Endothelial cell of umbilical vein (primary cell): ENCODE data around the gene SLC22A4. TPM values are rescaled to one million over a fixed set of nuclear protein-coding genes. Genes with fewer than 3 reads are reported as not detected.

ENCODE experiments used
- BruUV-seq: library from RNA; stranded (reverse); fragments of 400-500 nt; replicated peaks from 2 replicates; lab custom pipeline; 2021; lab: Mats Ljungman, UMichigan
- CTCF ChIA-PET: fragments of 300-600, 350-600 bp; sonication (Branson Sonifier 250); formaldehyde crosslinking; loops from one replicate; lab custom pipeline; 2021; ENCODE audit warnings: antibody characterized with exemption, inconsistent platforms; lab: Charles Lee
- POLR2A ChIA-PET: fragments of 300-600, 350-600 bp; sonication (Branson Sonifier 250); formaldehyde crosslinking; loops from one replicate; lab custom pipeline; 2021; ENCODE audit warnings: antibody characterized with exemption, inconsistent platforms; lab: Charles Lee
- DNase-seq: peaks from one replicate; pipeline ENCODE4 v3.0.0-alpha.2; 2011; ENCODE audit warnings: low read depth, low spot score
- FAIRE-seq: peaks from 2 replicates; lab custom pipeline; 2011; peaks lifted over from hg19 to GRCh38; lab: Jason Lieb, UNC
- H2AFZ ChIP-seq: 2 replicates; pipeline ENCODE4 v1.6.0; 2012; ENCODE audit warnings: low read depth, low read length, control low read depth, inconsistent platforms
- H3K27ac ChIP-seq: 2 replicates; pipeline ENCODE4 v1.5.1; 2011; ENCODE audit warnings: low read depth, mild to moderate bottlenecking, control low read depth, low read length, moderate library complexity; ENCODE audit not compliant: insufficient read depth
- H3K27me3 ChIP-seq, 2 experiments: 2 replicates each; pipeline versions ENCODE4 v1.6.0 to v1.6.1; 2011; ENCODE audit warnings: low read length in 2 of 2, mixed read lengths in 1 of 2; ENCODE audit not compliant: control insufficient read depth in 2 of 2, insufficient read depth in 2 of 2
- H3K36me3 ChIP-seq, 2 experiments: 2 replicates in 1 of 2; 3 replicates in 1 of 2; pipeline ENCODE4 v1.5.1; 2011; ENCODE audit warnings: low read length in 2 of 2, mild to moderate bottlenecking in 1 of 2, moderate library complexity in 1 of 2; ENCODE audit not compliant: control insufficient read depth in 2 of 2, insufficient read depth in 2 of 2; ENCODE audit errors: extremely low read depth in 1 of 2
- H3K4me1 ChIP-seq: 3 replicates; pipeline ENCODE4 v1.5.1; 2011; ENCODE audit warnings: mild to moderate bottlenecking, low read length; ENCODE audit not compliant: control insufficient read depth, insufficient read depth; ENCODE audit errors: extremely low read depth
- H3K4me2 ChIP-seq: 2 replicates; pipeline ENCODE4 v1.6.1; 2011; ENCODE audit warnings: low read length, control low read depth, mixed read lengths; ENCODE audit not compliant: insufficient read depth
- H3K4me3 ChIP-seq, 3 experiments: fragments of 200-600 bp in 1 of 3; sonication (generic), shearing (Covaris generic) in 1 of 3; replicated peaks in 1 of 3; 2 replicates each; pipeline ENCODE4 v1.5.1; 2011 to 2016; ENCODE audit warnings: control low read depth in 3 of 3, low read length in 3 of 3, mild to moderate bottlenecking in 2 of 3, inconsistent platforms in 1 of 3, low read depth in 1 of 3, moderate library complexity in 1 of 3; ENCODE audit not compliant: insufficient read depth in 1 of 3
- H3K79me2 ChIP-seq: 2 replicates; pipeline ENCODE4 v1.6.0; 2012; ENCODE audit warnings: low read length, inconsistent platforms; ENCODE audit not compliant: control insufficient read depth, insufficient read depth
- H3K9ac ChIP-seq: replicated peaks from 2 replicates; pipeline ENCODE3; 2011; ENCODE audit warnings: low read length, control low read depth; ENCODE audit not compliant: insufficient read depth; ENCODE audit errors: extremely low read depth
- H3K9me1 ChIP-seq: replicated peaks from 3 replicates; pipeline ENCODE4 v1.6.0; 2011; ENCODE audit warnings: mild to moderate bottlenecking, low read length; ENCODE audit not compliant: control insufficient read depth, insufficient read depth; ENCODE audit errors: extremely low read depth
- H3K9me3 ChIP-seq: replicated peaks from 2 replicates; pipeline ENCODE4 v1.5.1; 2012; ENCODE audit warnings: low read length, inconsistent platforms; ENCODE audit not compliant: control insufficient read depth, insufficient read depth
- H4K20me1 ChIP-seq: replicated peaks from 2 replicates; pipeline ENCODE3; 2011; ENCODE audit warnings: mild to moderate bottlenecking, low read length; ENCODE audit not compliant: control insufficient read depth, insufficient read depth; ENCODE audit errors: extremely low read depth
- EZH2 ChIP-seq: IDR thresholded peaks from 2 replicates; pipeline ENCODE4 v1.6.1; 2012; ENCODE audit warnings: borderline replicate concordance, low read depth, mild to moderate bottlenecking, moderate library complexity, low read length, inconsistent platforms; ENCODE audit not compliant: severe bottlenecking
- FOS ChIP-seq: IDR thresholded peaks from 2 replicates; pipeline ENCODE4 v1.6.1; 2011; ENCODE audit warnings: mild to moderate bottlenecking, low read length, moderate library complexity, borderline replicate concordance; ENCODE audit not compliant: insufficient read depth
- GATA2 ChIP-seq: IDR thresholded peaks from 2 replicates; pipeline ENCODE4 v1.7.0; 2011; ENCODE audit warnings: low read depth, mild to moderate bottlenecking, moderate library complexity, mixed read lengths, low read length; ENCODE audit not compliant: insufficient read length, insufficient read depth
- JUN ChIP-seq: IDR thresholded peaks from 2 replicates; pipeline ENCODE4 v1.6.1; 2011; ENCODE audit warnings: borderline replicate concordance, low read depth; ENCODE audit not compliant: insufficient read length, insufficient read depth
- MAX ChIP-seq: IDR thresholded peaks from 2 replicates; pipeline ENCODE4 v1.6.1; 2011; ENCODE audit not compliant: insufficient read depth, insufficient read length
- MYC ChIP-seq: IDR thresholded peaks from one replicate; pipeline ENCODE4 v1.6.1; 2011; ENCODE audit warnings: mild to moderate bottlenecking, low read depth, low read length
- POLR2A ChIP-seq: IDR thresholded peaks from 2 replicates; pipeline ENCODE4 v1.6.1; 2012; ENCODE audit warnings: low read depth, mild to moderate bottlenecking, control low read depth, low read length
- POLR2AphosphoS5 ChIP-seq: IDR thresholded peaks from 2 replicates; pipeline ENCODE4 v1.6.1; 2012; ENCODE audit warnings: low read depth, mild to moderate bottlenecking, control low read depth, low read length, moderate library complexity; ENCODE audit not compliant: insufficient read depth
- dilution Hi-C: fragments of 300-500 bp; cut with MboI; formaldehyde crosslinking; loops from one replicate; pipeline ENCODE4 v1.15.0; 2019; ENCODE audit warnings: low sequenced_read_pairs; ENCODE audit not compliant: extremely low pct_ligation_motif_present
- intact Hi-C: fragments of 100-400 bp; cut with micrococcal nuclease; formaldehyde crosslinking; loops from one replicate; pipeline ENCODE4 v1.10.0; 2022
- polyA plus RNA-seq, 4 experiments: library from polyadenylated mRNA; depleted of rRNA in 3 of 4; stranded (reverse) in 3 of 4; unstranded in 1 of 4; fragments of >200 nt; gene quantifications; 2 replicates each; pipeline versions ENCODE4 v1.2.1 to v1.2.3, GENCODE V29; 2011 to 2012; ENCODE audit warnings: missing spikeins in 1 of 4
- total RNA-seq: library from RNA; stranded (reverse); gene quantifications from 2 replicates; pipeline ENCODE4 v1.2.3, GENCODE V29; 2021
- TF ChIP-seq, protein P1 (sequence below), 2 donors: IDR thresholded peaks; 1 replicate in 1 of 2; 2 replicates in 1 of 2; pipeline ENCODE4 v1.5.1; 2011; ENCODE audit warnings: low read length in 2 of 2, mild to moderate bottlenecking in 2 of 2, moderate library complexity in 2 of 2, control low read depth in 1 of 2, inconsistent platforms in 1 of 2, low read depth in 1 of 2; ENCODE audit not compliant: insufficient read depth in 1 of 2; ENCODE audit errors: extremely low read depth in 1 of 2

SLC22A4 gene
- total and polyA plus RNA-seq, 2 donors (not counting 3 experiments of a cell fraction or from before 2014, with no cell fraction given), result 4.9 to 6.9 TPM

DNA sequence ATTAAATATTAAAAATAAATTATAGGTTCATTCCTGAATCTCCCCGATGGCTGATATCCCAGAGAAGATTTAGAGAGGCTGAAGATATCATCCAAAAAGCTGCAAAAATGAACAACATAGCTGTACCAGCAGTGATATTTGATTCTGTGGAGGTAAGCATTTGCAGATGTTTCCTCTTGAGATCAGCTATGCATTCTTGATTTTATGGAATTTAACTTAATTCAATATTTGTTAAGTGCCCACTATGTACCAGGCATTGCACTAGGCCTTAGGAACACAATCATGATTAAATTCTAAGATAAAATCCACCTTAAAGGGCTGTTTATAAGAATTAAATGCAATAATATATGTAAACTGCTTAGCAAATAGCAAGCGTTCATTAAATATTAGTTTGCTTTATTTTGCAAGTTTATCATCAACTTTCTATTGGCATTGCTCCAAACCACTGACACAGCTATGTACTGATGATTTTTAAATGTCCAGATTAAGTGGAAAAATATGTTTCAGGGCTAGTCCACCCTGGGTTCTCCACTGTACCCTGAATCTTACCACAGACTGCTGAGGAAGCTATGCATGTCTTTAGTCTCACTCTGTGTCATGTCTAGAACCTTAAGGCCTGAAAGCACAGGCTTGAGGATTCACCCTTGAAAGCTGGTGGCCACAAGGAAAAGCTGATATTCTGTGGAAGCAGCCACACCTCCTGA lies 33.2 kb downstream of the SLC22A4 start:
- no peaks in the 10 kb centered on the region for H3K79me2 ChIP-seq
- POLR2A ChIA-PET, result no interaction called here

DNA sequence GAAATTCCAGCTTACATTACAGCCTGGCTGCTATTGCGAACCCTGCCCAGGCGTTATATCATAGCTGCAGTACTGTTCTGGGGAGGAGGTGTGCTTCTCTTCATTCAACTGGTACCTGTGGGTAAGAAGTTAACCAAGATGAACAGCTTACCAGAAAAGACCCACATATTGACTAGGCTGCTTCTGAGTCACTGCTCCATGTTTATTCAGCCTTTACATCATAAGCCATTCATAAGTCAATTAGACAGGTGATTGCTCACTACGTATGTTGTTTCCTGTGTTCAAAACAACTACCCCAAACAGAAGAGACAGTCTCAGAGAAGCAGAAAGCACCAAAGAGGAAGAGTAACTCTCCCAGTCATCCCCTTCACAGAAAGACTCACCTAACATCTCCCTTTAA lies 40.6 kb downstream of the SLC22A4 start:
- Histone ChIP-seq H4K20me1 (no peaks in the 10 kb centered on the region), H3K9me1 (no peaks in the 10 kb centered on the region), H3K36me3 (no peaks in the 10 kb centered on the region), H3K9me3 (no peaks in the 10 kb centered on the region), H3K4me2 (peak overlapping the region; percentile 1), H3K4me1 (peaks cover 5% of the 10 kb centered on the region), H2AFZ (no peak overlapping the region), H3K79me2 (no peaks in the 10 kb centered on the region), H3K9ac (no peak overlapping the region), H3K27ac (no peak overlapping the region), H3K4me3 (no peak overlapping the region), H3K27me3 (no peaks in the 10 kb centered on the region)
- dilution Hi-C loops, result no loop called here
- CTCF ChIA-PET, result interaction anchor here (0.7 to 1.7 kb wide), 5 partner anchors 10 to 54 kb away, joined by 3 to 6 read pairs (median 3); partner anchors contain the start of gene SLC22A4
- intact Hi-C loops, result no loop called here
- DNase-seq (peak; percentile 41), FAIRE-seq (no peak)
- TF ChIP-seq GATA2, result no peak
- TF ChIP-seq, protein P1, sequence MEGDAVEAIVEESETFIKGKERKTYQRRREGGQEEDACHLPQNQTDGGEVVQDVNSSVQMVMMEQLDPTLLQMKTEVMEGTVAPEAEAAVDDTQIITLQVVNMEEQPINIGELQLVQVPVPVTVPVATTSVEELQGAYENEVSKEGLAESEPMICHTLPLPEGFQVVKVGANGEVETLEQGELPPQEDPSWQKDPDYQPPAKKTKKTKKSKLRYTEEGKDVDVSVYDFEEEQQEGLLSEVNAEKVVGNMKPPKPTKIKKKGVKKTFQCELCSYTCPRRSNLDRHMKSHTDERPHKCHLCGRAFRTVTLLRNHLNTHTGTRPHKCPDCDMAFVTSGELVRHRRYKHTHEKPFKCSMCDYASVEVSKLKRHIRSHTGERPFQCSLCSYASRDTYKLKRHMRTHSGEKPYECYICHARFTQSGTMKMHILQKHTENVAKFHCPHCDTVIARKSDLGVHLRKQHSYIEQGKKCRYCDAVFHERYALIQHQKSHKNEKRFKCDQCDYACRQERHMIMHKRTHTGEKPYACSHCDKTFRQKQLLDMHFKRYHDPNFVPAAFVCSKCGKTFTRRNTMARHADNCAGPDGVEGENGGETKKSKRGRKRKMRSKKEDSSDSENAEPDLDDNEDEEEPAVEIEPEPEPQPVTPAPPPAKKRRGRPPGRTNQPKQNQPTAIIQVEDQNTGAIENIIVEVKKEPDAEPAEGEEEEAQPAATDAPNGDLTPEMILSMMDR (IDR thresholded peaks at IDR 0.05; ENCODE audit: extremely low read depth in 1 of 2, insufficient read depth in 1 of 2, low read depth in 1 of 2, low read length in 2 of 2), result no peak
- no peak for TF ChIP-seq POLR2A
- no peak for TF ChIP-seq JUN
- no peak for TF ChIP-seq MAX
- no peak for TF ChIP-seq EZH2
- TF ChIP-seq POLR2AphosphoS5, result no peak
- no peak for TF ChIP-seq MYC
- TF ChIP-seq FOS, result no peak
- POLR2A ChIA-PET, result no interaction called here
- BruUV-seq, result no TSS peak

More for the DNA sequence above, 33.2 kb downstream of the SLC22A4 start:
- Histone ChIP-seq H2AFZ (no peak overlapping the region), H3K4me3 (no peak overlapping the region), H3K4me2 (no peak overlapping the region), H3K4me1 (no peaks in the 10 kb centered on the region), H3K9ac (no peak overlapping the region), H3K36me3 (no peaks in the 10 kb centered on the region), H3K9me1 (no peaks in the 10 kb centered on the region), H3K9me3 (no peaks in the 10 kb centered on the region), H3K27me3 (no peaks in the 10 kb centered on the region), H3K27ac (no peak overlapping the region), H4K20me1 (no peaks in the 10 kb centered on the region)
- intact Hi-C loops, result no loop called here
- dilution Hi-C loops, result no loop called here
- TF ChIP-seq JUN, result no peak
- no peak for TF ChIP-seq POLR2A
- no peak for TF ChIP-seq MYC
- no peak for TF ChIP-seq EZH2
- DNase-seq (no peak), FAIRE-seq (no peak)
- CTCF ChIA-PET, result interaction anchor here (0.9 to 1.8 kb wide), 5 partner anchors 10 to 89 kb away, joined by 3 to 5 read pairs (median 4); no protein-coding TSS in a partner anchor
- no TSS peak for BruUV-seq
